COLO829 (cell line): ENCODE results near the gene LEFTY1.

Experiments
- DNase-seq: peaks from one replicate; pipeline ENCODE4 v3.0.0; 2012; ENCODE audit warnings: low spot score

LEFTY1 gene

GRCh38 chr1:225915538-225915991 lies 26.6 kb upstream of the LEFTY1 start:
- no peak for DNase-seq

- DNase-seq: no peak
Observed at GRCh38 chr1:225914947-225915346, 26.0 kb upstream of the LEFTY1 start.

- DNase-seq: no peak
Observed at GRCh38 chr1:225914391-225914790, 25.4 kb upstream of the LEFTY1 start.

GRCh38 chr1:225911191-225912130 lies 22.5 kb upstream of the LEFTY1 start:
- DNase-seq: peak; percentile 48

- no peak for DNase-seq
Observed at GRCh38 chr1:225909477-225909876, 20.5 kb upstream of the LEFTY1 start.

- DNase-seq: no peak
Observed at GRCh38 chr1:225908773-225909172, 19.8 kb upstream of the LEFTY1 start.

- DNase-seq: no peak
Observed at GRCh38 chr1:225908013-225908640, 19.2 kb upstream of the LEFTY1 start.

GRCh38 chr1:225907341-225907740 lies 18.4 kb upstream of the LEFTY1 start:
- no peak for DNase-seq

GRCh38 chr1:225906467-225906866 lies 17.5 kb upstream of the LEFTY1 start:
- DNase-seq: no peak

GRCh38 chr1:225903623-225904022 lies 14.7 kb upstream of the LEFTY1 start:
- DNase-seq: no peak

GRCh38 chr1:225899044-225899925 lies 10.3 kb upstream of the LEFTY1 start:
- DNase-seq: no peak

GRCh38 chr1:225897595-225898514 lies 8.9 kb upstream of the LEFTY1 start:
- no peak for DNase-seq

GRCh38 chr1:225896937-225897549 lies 8.1 kb upstream of the LEFTY1 start:
- DNase-seq: no peak

- DNase-seq: no peak
Observed at GRCh38 chr1:225896494-225896893, 7.5 kb upstream of the LEFTY1 start.

GRCh38 chr1:225892307-225892706 lies 3.4 kb upstream of the LEFTY1 start:
- DNase-seq: no peak

- no peak for DNase-seq
Observed at GRCh38 chr1:225891229-225891972, 2.5 kb upstream of the LEFTY1 start.

GRCh38 chr1:225890346-225891228 lies 1.6 kb upstream of the LEFTY1 start:
- no peak for DNase-seq

- DNase-seq: no peak
Observed at GRCh38 chr1:225889743-225890142, 797 bp upstream of the LEFTY1 start.

GRCh38 chr1:225888289-225888897 lies 553 bp downstream of the LEFTY1 start:
- DNase-seq: no peak
